CD4-positive, alpha-beta T cell treated with Interferon alpha-2 for 1 hour (primary cell): ENCODE data around the gene HSPBAP1.
"Not testable (repeated sequence)": the region's sequence is repeated elsewhere in the genome, so short reads cannot be mapped to it uniquely, and the experiment has no call there.

Experiments
- DNase-seq, 2 donors: peaks; one replicate each; pipeline ENCODE4 v3.0.0-alpha.2; 2020 to 2022

Gene HSPBAP1

GRCh38 chr3:122732682-122733525 lies 60.7 kb downstream of the HSPBAP1 start:
- not testable (repeated sequence) for DNase-seq

- DNase-seq, result no peak
Observed at GRCh38 chr3:122730240-122730639, 63.4 kb downstream of the HSPBAP1 start.

DNA sequence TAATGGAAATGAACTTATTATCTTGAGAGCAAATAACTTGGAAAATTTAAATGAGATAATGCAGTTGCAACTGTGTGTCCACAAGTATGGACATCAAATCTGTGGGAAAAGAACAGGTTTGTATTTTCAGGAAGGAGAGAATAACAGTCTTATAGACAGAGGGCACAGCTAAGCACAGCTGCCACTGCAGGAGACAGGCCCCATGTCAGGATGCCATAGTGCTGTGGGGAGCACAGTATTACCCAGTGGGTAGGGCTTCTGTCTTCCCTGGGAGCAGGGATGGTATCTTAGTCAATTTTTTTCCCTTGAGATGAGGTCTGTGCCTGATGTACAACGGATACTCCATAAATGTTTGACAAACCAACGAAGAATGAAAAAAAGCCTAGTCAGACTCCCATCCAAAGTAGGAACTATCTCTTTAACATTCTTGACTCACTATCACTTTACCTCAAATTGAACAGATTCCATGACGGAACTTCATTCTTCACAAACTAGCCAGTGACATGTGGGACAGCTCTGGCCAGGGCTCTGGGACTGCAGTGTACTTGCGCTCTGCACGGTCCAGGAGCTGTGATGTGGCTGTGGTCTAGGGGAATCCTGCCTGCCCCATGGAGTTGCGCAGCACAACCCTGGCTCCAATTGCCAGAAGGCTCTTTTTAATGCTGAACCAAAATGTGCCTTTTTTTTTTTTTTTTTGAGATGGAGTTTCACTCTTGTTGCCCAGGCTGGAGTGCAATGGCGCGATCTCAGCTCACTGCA lies 64.7 kb downstream of the HSPBAP1 start:
- DNase-seq, result no peak

GRCh38 chr3:122728186-122728585 lies 65.4 kb downstream of the HSPBAP1 start:
- DNase-seq, result no peak

GRCh38 chr3:122727766-122728165 lies 65.9 kb downstream of the HSPBAP1 start:
- DNase-seq, result no peak

DNA sequence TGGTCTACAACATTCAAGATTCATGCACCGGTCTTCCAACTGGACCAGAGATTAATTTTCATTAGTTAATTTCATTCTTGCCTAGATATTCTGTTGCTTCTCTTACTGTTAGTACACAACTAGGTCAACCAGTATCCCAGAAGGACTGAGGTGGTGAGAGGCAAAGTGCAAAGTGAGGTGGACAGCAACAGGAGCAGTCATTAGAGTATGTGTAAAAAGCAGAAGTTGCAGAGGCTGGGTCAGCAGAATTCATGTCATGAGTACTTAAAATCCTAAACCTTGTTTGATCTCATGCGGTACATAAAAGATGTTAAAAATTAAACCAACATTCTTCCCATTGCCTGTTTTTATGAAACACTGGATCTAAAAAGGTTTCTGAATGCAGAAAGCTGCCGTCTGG lies 66.3 kb downstream of the HSPBAP1 start:
- no peak for DNase-seq

DNA sequence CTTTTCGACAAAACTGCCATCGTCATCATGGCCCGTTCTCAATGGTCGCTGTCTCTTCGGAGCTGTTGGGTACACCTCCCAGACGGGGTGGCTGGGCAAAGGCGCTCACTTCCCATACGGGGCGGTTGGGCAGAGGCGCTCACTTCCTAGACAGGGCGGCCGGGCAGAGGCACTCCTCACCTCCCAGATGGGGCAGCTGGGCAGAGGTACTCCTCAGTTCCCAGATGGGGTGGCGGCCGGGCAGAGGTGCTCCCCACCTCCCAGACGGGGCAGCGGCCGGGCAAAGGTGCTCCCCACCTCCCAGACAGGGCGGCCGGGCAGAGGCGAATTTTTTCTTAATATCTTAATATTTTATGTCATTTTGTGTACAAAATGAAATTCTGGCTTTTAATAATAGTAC lies 68.5 kb downstream of the HSPBAP1 start:
- no peak for DNase-seq

DNA sequence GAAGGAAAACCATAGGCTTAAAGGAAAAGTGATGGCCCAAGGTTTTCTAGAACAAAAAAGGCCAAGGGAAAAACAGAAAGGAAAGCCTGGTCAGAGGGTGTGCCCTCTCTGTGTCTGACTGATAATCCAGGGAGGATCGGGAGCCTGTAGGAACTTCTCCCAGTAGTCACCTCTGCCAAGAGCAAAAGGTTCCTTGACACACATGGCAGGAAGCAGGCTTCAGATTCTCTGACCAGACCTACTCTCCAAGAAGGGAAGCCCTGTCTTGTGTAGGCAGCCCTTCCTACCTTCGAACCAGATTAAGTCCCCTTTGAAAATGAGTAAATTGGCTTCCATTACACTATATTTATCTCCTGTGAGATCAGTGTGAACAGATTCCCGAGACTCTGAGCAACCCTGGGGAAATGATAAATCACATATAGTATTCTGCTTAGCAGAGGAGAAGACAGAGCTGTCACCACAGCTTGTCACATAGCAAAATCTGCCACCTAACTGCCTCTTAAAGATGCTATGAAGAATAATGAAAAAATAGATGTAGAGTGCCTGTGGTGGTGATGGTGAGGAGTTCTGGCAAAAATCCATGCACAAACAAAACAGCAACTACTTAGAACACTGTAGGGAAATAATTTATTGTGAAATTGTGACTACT lies 74.2 kb downstream of the HSPBAP1 start:
- DNase-seq, result no peak

DNA sequence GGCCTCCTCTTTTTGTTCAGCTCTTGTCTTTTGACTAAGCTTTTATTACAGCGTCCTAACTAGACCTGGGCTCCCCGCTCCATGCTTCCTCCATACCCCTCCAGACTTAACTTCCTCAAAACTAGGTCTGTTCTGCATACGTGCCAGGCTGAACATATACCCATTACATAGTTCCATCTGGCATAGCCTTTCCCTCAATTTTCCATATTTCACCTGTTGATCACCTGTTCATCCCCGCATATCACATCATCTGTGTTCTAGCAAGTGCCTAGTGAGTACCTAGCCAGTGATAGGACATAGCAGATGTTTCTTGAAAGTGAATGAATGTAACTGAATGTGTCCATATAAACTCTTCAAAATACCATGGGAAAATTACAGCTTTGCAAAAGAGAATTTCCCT lies 77.0 kb downstream of the HSPBAP1 start:
- DNase-seq, result no peak

DNA sequence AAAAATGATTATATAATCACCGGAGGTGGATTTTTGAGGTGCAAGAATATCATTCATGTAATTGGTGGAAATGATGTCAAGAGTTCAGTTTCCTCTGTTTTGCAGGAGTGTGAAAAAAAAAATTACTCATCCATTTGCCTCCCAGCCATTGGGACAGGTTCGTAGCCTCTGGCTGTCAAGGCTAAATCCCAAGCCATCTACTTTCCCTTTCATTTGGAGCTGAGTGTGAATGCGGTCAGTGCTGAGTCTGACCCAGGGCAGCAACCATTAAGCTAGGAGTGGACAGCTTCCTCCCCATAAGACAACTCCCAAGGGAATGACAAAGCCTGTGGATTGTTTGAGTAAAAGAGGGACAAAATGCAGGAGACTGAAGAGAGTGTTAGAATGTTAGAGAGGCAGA lies 79.4 kb downstream of the HSPBAP1 start:
- no peak for DNase-seq

- DNase-seq, result not testable (repeated sequence)
Observed at GRCh38 chr3:122710616-122711251, 82.9 kb downstream of the HSPBAP1 start.

- DNase-seq, result no peak
Observed at GRCh38 chr3:122705379-122705778, 88.3 kb downstream of the HSPBAP1 start.

GRCh38 chr3:122700193-122700592 lies 93.4 kb downstream of the HSPBAP1 start:
- no peak for DNase-seq

DNA sequence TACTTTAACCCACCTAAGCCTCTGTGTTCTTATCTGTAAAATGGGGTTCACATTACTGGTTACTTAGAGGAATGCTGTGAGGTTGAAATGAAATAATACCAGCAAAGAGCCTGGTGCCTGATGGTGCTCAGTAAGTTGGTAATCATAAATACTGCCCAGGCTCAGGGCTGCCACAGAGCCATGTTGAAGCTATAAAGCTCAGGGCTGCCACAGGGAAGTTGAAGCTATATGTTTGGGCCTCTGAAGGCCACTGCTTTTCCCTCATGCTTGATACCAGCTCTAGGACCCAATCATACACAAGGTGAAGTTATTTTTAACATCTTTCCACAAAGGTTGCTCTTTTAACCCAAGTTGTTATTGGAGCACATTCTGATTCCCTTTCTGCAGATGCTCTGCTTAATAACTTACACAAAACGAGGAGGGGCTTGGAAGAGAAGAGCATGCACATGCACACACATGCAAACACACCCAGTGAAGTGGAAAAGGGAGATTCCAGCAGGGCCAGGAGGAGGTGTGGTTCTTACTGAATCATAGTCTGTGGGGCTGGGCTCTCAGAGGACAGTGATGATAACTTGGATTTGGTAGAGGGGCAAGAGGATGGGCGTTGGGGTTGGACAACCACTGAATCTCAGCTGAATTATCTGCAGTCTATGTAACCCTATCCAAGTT lies 95.5 kb downstream of the HSPBAP1 start:
- peak in 1 of 2 donors; percentile 67 for DNase-seq

DNA sequence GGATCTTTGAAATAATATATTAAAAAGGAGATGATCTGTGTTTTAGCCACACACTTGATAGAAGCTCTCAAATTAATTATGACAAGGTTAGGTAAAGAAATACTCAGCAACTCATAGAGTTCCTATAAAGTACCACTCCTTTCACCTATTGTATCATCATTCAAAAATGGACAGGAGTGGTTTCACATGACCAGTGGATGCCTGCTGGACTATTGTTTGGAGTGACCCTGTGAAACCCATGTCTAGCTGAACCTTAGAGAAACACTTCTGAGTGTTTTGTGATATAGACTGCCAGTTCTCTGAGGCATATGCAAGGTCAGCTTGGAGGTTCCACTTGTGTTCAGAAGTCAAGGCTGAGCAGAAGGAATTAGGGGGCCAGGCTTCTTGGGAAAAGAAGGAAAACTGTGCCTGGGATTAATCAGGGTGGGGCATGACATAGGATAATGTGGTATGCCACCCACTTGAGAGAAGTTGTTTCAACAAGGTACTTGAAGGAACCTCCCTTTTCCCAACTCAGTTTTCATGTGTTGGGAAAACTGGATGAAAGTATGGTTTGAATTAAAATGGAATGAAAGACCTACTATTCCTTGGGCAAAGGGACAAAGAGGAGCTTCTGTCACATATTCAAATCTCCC lies 97.6 kb downstream of the HSPBAP1 start:
- DNase-seq, result no peak

- DNase-seq, result peak in 1 of 2 donors; percentile 57
Observed at GRCh38 chr3:122694966-122695365, 98.7 kb downstream of the HSPBAP1 start.

DNA sequence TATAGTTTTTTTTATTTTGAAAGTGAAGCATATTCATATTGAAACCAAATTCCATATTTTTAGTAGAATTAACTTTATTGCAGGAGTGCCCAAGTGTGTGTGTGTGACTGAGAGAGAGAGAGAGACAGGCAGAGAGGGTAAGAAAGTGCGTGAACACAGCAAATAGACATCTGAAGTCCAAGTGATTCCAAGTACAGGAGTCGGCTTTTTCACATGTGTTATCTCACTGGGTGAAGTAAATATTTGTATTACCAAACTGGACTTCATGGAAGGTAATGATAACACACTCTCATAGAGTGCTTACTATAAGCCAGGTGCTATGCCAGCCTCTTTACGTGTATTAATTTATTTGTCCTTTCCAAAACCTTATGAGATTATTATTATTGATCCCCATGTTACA lies 101.0 kb downstream of the HSPBAP1 start:
- DNase-seq, result no peak

- no peak for DNase-seq
Observed at GRCh38 chr3:122691195-122691594, 102.4 kb downstream of the HSPBAP1 start.

DNA sequence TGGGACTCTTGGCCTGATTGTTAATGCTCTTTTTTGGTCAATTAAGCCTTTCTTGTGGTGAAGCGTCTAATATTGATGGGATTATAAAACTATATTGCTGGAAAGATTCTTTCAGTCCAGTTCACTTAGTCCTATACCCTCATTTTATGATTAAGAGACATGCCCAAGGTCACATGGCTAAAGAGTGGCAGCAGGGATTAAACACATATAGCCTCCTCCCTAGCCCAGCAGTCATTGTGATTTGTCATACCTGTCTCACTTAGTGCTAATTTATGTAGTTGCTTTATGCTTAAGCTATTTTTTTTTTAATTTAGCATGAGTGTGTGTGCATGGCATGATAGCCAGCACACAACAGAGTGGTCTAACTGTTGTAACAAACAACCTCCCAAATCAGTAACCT lies 103.5 kb downstream of the HSPBAP1 start:
- DNase-seq, result no peak
